Activated T-cell treated with anti-CD3 and anti-CD28 coated beads, Interleukin-2, amount 50 U/mL, for 24 hours (primary cell): ENCODE measurements around the gene PATJ.
"Not testable (repeated sequence)": the region's sequence is repeated elsewhere in the genome, so short reads cannot be mapped to it uniquely, and the experiment has no call there.

Experiments used
- DNase-seq: peaks from one replicate; pipeline ENCODE4 v3.0.0-alpha.2; 2020
- H3K27ac Mint-ChIP-seq: 2 replicates; pipeline ENCODE4 v1.8.0; 2020; ENCODE audit warnings: mild to moderate bottlenecking, mixed read lengths
- H3K27me3 Mint-ChIP-seq: 2 replicates; pipeline ENCODE4 v1.8.0; 2020; ENCODE audit warnings: mixed read lengths
- H3K36me3 Mint-ChIP-seq: 2 replicates; pipeline ENCODE4 v1.8.0; 2020; ENCODE audit warnings: low read depth, mixed read lengths
- H3K4me1 Mint-ChIP-seq: 2 replicates; pipeline ENCODE4 v1.8.0; 2020; ENCODE audit warnings: low read depth, mixed read lengths
- H3K4me3 Mint-ChIP-seq: 2 replicates; pipeline ENCODE4 v1.8.0; 2020; ENCODE audit warnings: mild to moderate bottlenecking, moderate library complexity, mixed read lengths
- H3K9me3 Mint-ChIP-seq: 2 replicates; pipeline ENCODE4 v1.8.0; 2020; ENCODE audit warnings: mixed read lengths

The PATJ gene

DNA sequence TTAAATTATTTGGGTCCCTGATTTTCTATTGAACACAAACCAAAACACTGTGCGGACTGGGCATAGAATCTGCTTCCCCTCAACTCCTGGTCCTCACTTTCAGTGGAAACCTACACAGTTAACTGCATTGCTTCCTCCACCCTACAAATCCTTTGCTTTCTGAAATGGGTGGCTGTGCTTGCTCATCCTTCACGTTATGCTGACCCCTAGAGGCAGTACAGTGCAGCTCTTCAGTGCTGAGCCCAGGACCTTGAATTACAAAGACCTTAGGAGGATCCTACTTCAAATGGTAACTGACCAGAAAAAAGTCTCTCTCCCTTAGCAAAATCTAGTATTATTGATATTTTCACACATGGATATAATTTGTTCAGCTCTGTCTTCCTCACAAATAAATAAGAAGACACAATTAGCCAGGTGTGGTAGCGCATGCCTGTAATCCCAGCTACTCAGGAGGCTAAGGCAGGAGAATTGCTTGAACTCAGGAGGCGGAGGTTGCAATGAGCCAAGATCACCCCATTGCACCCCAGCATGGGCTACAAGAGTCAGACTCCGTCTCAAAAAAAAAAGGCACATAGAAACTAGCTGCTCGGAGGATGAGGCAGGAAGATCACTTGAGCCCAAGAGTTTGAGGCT is 388.9 kb downstream of the PATJ start:
- Mint-ChIP-seq H3K4me3 (no peak overlapping the region), H3K4me1 (no peaks in the 10 kb centered on the region), H3K9me3 (no peaks in the 10 kb centered on the region), H3K27me3 (no peaks in the 10 kb centered on the region), H3K36me3 (peaks cover 20% of the 10 kb centered on the region), H3K27ac (no peak overlapping the region)
- no peak for DNase-seq

DNA sequence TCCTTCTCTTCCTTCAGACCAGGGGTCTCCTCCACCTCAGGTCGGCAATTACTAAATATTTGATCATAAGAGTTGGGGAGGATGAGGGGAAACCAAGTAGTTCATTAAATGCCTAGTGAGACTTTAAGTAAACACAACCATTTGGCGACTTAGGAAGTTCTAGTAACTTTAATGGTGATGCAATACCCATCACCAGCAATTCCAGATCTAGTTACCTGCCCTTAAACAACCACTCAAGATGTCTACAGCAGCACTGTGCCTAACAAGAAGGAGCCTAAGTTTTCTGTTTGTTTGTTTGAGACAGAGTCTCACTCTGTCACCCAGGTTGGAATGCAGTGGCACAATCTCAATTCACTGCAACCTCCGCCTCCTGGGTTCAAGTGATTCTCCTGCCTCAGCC is 395.7 kb downstream of the PATJ start:
- DNase-seq, result no peak
- H3K9me3 Mint-ChIP-seq, result no peaks in the 10 kb centered on the region
- H3K4me1 Mint-ChIP-seq, result no peaks in the 10 kb centered on the region
- H3K4me3 Mint-ChIP-seq, result no peak overlapping the region
- peaks cover 9% of the 10 kb centered on the region for H3K36me3 Mint-ChIP-seq
- H3K27ac Mint-ChIP-seq, result no peak overlapping the region
- H3K27me3 Mint-ChIP-seq, result no peaks in the 10 kb centered on the region

DNA sequence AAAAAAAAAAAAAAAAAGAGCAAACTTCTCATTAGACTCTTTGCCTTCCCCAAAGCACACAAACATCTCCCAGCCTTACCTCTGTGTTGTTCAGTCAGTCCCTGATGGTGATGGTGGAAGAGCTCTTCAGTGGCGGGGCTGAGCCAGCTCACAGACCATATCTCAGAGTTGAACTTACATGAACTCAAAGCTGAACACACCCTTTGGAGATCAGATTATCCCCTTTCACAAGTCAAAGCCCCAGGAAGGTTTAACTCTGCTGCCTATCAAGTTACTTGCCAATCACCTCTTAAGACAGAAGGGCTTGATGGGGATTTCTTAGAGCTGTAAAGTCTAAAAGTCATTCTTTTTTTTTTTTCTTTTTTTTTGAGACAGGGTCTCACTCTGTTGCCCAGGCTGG is 397.1 kb downstream of the PATJ start:
- no peaks in the 10 kb centered on the region for H3K27me3 Mint-ChIP-seq
- peaks cover 7% of the 10 kb centered on the region for H3K36me3 Mint-ChIP-seq
- H3K4me3 Mint-ChIP-seq, result no peak overlapping the region
- H3K9me3 Mint-ChIP-seq, result no peaks in the 10 kb centered on the region
- H3K4me1 Mint-ChIP-seq, result no peaks in the 10 kb centered on the region
- H3K27ac Mint-ChIP-seq, result no peak overlapping the region
- DNase-seq, result no peak

DNA sequence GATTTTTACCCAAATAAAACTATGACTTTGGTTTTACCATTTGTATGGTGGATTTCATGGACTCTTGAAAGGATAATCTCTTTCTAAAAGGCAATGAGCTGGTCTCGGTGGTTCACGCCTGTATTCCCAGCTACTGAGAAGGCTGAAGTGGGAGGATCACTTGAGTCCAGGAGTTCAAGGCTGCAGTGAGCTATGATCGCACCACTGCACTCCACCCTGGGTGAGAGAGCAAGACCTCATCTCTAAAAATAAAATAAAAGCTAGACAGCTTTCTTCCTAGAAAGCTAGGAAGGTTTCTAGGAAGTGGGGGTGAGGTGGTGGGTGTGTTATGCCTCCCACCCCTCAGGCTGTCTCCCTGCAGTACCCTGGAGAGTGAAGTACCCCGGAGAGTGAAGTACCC is 398.4 kb downstream of the PATJ start:
- Mint-ChIP-seq H3K27me3 (no peaks in the 10 kb centered on the region), H3K4me3 (no peak overlapping the region)

DNA sequence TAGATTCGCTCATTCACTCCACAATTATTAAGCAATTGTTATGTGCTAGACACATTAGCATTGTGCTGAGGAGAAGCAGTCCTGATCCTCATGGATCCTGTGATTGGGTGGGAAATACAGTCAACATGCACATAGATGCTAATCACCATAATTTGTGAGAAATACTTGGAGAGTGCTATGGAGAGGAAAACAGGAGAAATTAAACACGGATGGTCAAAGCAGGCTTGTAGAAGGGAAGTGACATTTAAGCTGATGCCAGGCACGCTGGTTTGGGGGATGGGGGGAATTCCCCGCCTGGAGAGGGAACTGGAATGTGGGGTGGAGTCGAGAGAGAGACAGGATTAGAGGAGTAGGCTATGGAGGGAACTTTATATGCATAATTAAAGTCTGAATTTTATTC is 400.2 kb downstream of the PATJ start:
- Mint-ChIP-seq H3K36me3 (peaks cover 11% of the 10 kb centered on the region), H3K27me3 (no peaks in the 10 kb centered on the region), H3K4me3 (no peak overlapping the region), H3K9me3 (no peaks in the 10 kb centered on the region), H3K4me1 (no peaks in the 10 kb centered on the region), H3K27ac (no peak overlapping the region)
- DNase-seq, result no peak

More for the DNA sequence above, 398.4 kb downstream of the PATJ start:
- no peaks in the 10 kb centered on the region for H3K4me1 Mint-ChIP-seq
- H3K9me3 Mint-ChIP-seq, result no peaks in the 10 kb centered on the region
- H3K27ac Mint-ChIP-seq, result no peak overlapping the region
- DNase-seq, result no peak
- H3K36me3 Mint-ChIP-seq, result peaks cover 7% of the 10 kb centered on the region

DNA sequence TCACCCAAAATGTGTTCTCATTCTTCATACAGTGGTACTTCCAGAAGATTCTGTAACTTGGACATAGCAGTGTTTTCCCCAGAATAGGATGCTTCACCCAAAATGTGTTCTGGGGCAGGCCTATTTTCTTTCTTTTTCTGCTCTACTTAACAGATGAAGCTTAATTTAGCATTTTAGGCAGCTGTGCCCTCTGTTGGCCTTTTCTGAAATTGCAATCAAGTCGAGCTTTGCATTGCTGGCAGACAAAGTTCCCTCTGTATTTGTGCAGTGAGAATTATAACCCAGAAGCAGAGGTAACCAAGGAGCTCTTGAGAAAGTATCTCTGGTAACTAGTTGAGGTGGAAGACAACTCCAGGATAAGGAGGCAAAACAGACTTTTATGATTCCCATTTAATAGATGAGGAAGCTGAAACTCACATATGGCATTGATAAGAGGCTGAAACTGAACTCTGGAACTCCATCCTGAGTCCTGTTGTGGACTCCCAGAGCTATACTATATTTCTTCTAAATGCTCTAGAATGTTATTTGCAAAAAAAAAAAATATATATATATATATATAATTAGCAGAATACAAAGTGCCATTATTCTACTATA is 402.1 kb downstream of the PATJ start:
- no peak for DNase-seq
- H3K4me1 Mint-ChIP-seq, result no peaks in the 10 kb centered on the region
- H3K4me3 Mint-ChIP-seq, result no peak overlapping the region
- no peaks in the 10 kb centered on the region for H3K27me3 Mint-ChIP-seq
- H3K36me3 Mint-ChIP-seq, result peaks cover 18% of the 10 kb centered on the region
- no peak overlapping the region for H3K27ac Mint-ChIP-seq
- H3K9me3 Mint-ChIP-seq, result no peaks in the 10 kb centered on the region

DNA sequence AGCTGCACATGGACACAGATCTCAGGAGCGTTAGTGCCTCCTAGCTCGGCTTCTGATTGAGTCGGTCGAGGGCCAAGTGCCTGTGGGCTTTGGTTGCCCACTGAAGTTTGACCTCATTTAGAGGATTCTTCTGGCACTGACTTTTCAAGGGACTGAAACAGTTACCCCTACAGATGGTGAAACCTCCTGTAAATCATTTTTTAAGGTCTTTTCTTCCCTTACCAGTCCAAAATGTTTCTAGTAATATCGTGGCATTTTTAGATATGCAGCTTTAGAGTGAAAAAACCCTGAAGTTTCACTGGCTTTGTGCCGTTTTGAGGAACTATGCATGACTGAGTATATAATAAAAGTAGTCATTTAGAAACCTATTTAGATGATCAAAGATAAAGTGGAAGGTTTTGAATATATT is 417.7 kb downstream of the PATJ start:
- H3K9me3 Mint-ChIP-seq, result no peaks in the 10 kb centered on the region
- no peaks in the 10 kb centered on the region for H3K4me1 Mint-ChIP-seq
- DNase-seq, result no peak
- no peak overlapping the region for H3K27ac Mint-ChIP-seq
- H3K36me3 Mint-ChIP-seq, result peaks cover 4% of the 10 kb centered on the region
- no peak overlapping the region for H3K4me3 Mint-ChIP-seq
- no peaks in the 10 kb centered on the region for H3K27me3 Mint-ChIP-seq

DNA sequence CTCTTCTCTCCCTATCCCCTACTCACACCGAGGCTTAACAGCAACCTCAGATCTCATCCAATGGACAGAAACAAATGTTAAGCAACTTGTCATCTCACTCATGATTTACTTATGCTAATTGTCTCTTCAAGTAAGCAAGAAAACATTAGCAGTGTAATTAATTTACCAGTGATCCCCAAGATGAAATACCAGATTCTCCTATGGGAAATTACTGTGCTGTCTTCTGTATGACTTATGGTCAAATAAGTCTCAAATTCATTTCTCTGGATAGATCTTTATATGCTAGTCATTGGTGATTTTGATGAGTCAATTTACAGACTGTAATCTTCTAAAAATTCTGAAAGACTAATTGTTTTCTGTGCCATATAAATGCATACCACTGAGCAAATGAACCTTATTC is 419.4 kb downstream of the PATJ start:
- Mint-ChIP-seq H3K27ac (no peak overlapping the region), H3K27me3 (no peaks in the 10 kb centered on the region), H3K36me3 (peaks cover 4% of the 10 kb centered on the region), H3K4me3 (no peak overlapping the region), H3K4me1 (no peaks in the 10 kb centered on the region), H3K9me3 (no peaks in the 10 kb centered on the region)
- no peak for DNase-seq

DNA sequence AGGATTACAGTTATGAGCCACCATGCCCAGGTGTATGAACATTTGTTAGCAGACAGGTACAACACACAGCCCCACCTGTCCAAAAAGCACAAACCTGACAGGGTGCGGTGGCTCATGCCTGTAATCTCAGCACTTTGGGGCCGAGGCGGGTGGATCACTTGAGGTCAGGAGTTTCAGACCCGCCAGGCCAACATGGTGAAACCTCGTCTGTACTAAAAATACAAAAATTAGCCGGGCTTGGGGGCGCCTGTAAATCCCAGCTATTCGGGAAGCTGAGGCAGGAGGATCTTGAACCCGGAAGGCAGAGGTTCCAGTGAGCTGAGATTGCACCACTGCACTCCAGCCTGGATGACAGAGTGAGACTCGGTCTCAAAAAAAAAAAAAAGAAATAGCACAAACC is 428.1 kb downstream of the PATJ start:
- not testable (repeated sequence) for H3K4me1 Mint-ChIP-seq, DNase-seq, H3K27ac Mint-ChIP-seq, H3K9me3 Mint-ChIP-seq, H3K4me3 Mint-ChIP-seq, H3K36me3 Mint-ChIP-seq
- peaks cover 12% of the 10 kb centered on the region for H3K27me3 Mint-ChIP-seq

DNA sequence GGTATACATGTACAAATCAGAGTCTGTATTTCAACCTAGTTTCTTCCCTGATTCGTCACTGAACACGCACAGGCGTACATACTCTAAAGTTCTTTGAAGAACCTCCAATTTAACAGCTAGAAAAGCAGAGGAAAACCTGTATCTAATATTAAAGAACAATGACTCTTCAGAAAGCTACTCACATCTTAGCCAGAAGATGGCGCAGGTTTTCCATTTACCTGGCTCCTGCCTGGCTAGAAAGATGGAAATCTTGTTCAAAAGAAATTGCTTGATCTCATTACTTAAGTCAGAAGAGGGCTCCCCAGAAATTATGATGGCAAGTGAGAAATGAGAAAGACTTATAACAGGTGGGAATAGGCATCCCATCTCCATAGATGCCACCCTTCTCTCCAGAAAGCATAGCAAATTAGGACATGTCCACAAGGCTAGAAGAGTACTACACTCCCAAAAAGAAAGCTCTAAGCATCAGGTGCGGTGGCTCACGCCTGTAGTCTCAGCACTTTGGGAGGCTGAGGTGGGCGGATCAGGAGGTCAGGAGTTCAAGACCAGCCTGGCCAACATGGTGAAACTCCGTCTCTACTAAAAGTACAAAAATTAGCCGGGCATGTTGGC is 433.4 kb downstream of the PATJ start:
- Mint-ChIP-seq H3K4me1 (no peaks in the 10 kb centered on the region), H3K27ac (no peak overlapping the region), H3K9me3 (no peaks in the 10 kb centered on the region), H3K4me3 (no peak overlapping the region), H3K36me3 (no peaks in the 10 kb centered on the region), H3K27me3 (peaks cover 12% of the 10 kb centered on the region)
- DNase-seq, result no peak

DNA sequence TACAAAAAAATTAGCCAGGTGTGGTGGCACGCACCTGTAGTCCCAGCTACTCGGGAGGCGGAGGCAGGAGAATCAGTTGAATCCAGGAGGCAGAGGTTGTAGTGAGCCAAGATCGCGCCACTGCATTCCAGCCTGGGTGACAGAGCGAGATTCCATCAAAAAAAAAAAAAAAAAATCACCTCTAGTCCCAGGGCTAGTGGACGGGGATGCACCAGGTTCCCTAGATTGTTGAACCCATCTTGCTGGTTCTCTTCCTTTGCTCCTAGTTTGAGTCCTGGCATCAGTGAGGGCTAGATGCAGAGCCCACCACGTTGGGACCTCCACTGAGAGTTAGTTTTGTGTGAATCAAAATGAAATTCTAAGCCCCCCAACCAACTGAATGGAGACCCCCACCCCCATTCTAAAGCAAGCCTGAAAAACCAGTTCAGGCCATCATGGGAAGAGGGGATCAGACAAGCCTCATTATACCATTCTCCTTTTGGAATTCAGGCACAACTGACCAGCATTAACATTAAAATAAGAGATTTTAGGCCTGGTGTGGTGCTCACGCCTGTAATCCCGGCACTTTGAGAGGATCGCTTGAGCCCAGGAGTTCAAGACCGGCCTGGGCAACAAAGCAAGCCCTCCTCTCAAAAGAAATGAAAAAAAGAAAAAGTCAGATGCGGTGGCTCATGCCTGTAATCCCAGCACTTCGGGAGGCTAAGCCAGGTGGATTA is 434.5 kb downstream of the PATJ start:
- H3K9me3 Mint-ChIP-seq, result no peaks in the 10 kb centered on the region
- H3K4me3 Mint-ChIP-seq, result no peak overlapping the region
- no peaks in the 10 kb centered on the region for H3K36me3 Mint-ChIP-seq

DNA sequence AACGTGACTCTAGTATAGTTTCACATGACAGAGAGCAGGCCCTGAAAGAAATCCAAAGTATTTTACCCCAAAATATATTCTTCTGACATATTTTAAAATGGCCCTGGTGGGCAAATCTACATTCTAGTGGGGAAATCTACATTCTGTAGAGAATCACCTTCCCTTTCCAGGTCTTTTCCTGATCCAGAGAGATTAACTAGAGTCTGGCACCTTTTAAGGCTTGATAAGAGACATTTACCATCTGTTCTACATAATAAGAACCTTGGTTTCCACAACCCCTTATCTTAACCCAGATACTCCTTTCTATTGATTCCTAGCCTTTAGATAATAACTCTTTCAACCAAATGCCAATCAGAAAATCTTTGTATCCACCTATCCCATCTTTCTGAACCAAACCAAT is 435.3 kb downstream of the PATJ start:
- no peaks in the 10 kb centered on the region for H3K9me3 Mint-ChIP-seq
- no peaks in the 10 kb centered on the region for H3K4me1 Mint-ChIP-seq
- no peak overlapping the region for H3K27ac Mint-ChIP-seq
- no peak for DNase-seq
- no peaks in the 10 kb centered on the region for H3K36me3 Mint-ChIP-seq
- H3K4me3 Mint-ChIP-seq, result no peak overlapping the region
- H3K27me3 Mint-ChIP-seq, result no peaks in the 10 kb centered on the region

More for the DNA sequence above, 434.5 kb downstream of the PATJ start:
- no peak for DNase-seq
- no peak overlapping the region for H3K27ac Mint-ChIP-seq
- H3K27me3 Mint-ChIP-seq, result peaks cover 5% of the 10 kb centered on the region
- H3K4me1 Mint-ChIP-seq, result no peaks in the 10 kb centered on the region

DNA sequence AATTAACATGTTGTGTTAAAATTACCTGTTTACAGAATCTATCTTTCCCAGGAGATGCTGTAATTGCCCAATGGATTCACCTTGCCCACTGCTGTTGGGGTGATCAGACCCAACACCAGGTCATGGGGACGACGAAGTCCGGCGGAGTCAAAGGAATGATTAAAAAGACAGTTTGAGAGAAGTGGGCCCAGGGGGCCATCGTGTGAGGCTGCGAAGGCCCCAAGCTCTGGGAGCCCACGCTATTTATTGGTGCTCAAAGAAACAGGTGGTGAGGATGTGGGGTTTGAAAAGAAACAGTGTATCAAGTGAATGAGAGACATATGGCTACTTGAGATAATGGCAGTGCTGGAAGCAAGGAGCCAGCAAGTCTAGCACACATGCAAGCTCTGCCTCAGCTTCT is 436.1 kb downstream of the PATJ start:
- H3K27ac Mint-ChIP-seq, result no peak overlapping the region
- H3K9me3 Mint-ChIP-seq, result no peaks in the 10 kb centered on the region
- no peaks in the 10 kb centered on the region for H3K36me3 Mint-ChIP-seq
- no peak overlapping the region for H3K4me3 Mint-ChIP-seq
- H3K4me1 Mint-ChIP-seq, result no peaks in the 10 kb centered on the region
- no peaks in the 10 kb centered on the region for H3K27me3 Mint-ChIP-seq
- DNase-seq, result no peak

DNA sequence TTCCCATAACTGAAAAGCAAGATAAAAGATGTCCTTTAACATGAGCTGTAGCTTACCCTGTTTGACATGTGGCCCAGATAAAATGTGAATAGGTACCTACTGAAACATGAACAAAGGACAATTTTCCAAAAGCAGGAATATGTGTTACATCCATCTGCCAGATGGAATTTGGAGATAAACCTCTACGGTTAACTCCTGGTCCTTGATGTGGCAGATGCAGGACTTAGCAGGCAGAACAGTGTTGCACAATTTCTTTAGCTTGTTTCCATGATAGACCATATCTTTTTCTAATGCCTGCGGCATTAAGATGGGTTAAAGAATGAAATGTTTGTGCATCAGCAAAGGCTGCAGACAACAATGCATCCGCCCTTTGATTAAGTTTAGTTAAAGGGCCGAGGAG is 437.8 kb downstream of the PATJ start:
- not testable (repeated sequence) for H3K27me3 Mint-ChIP-seq, H3K36me3 Mint-ChIP-seq, H3K4me3 Mint-ChIP-seq, H3K9me3 Mint-ChIP-seq, DNase-seq, H3K27ac Mint-ChIP-seq, H3K4me1 Mint-ChIP-seq

DNA sequence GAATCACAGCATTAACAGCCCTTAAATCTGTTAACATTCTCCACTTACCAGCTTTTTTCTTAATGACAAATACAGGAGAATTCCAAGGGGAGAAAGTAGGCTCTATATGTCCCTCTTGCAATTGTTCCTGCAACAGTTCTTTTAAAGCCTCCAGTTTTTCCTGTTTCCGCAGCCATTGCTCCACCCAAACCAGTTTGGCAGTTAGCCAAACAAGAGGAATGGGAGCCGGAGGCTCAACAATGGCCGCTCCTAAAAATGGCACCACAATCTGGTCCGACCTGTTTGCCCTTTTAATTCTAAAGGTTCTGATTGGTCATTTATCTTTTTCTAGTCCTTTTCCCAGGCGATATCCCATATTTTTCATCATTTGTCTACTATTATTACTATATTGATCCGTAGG is 438.4 kb downstream of the PATJ start:
- Mint-ChIP-seq H3K27ac (no peak overlapping the region), H3K27me3 (peaks cover 3% of the 10 kb centered on the region), H3K36me3 (no peaks in the 10 kb centered on the region), H3K4me1 (no peaks in the 10 kb centered on the region), H3K4me3 (no peak overlapping the region), H3K9me3 (no peaks in the 10 kb centered on the region)
- no peak for DNase-seq
